ENCODE data around the gene NMRAL1. TPM values are rescaled to one million over a fixed set of nuclear protein-coding genes. Genes with fewer than 3 reads are reported as not detected.
A peak's percentile ranks its signal among the peaks of the same experiment; 100 is the strongest.

NMRAL1 gene
- total RNA-seq, 1 experiment from 2014 or later: 71.1 TPM

- Mint-ChIP-seq H3K27ac (ENCODE audit: unreplicated experiment) (no peak overlapping the region), H3K4me1 (ENCODE audit: low read depth, unreplicated experiment) (peaks cover 4% of the 10 kb centered on the region), H3K36me3 (ENCODE audit: insufficient read depth, unreplicated experiment) (peaks cover 56% of the 10 kb centered on the region), H3K4me3 (ENCODE audit: unreplicated experiment) (no peak overlapping the region), H3K27me3 (ENCODE audit: insufficient read depth, unreplicated experiment) (no peaks in the 10 kb centered on the region), H3K9me3 (ENCODE audit: unreplicated experiment) (no peaks in the 10 kb centered on the region)
- H3K4me3 ChIP-seq (ENCODE audit: low read depth, low read length): no peak overlapping the region
- ChIA-PET POLR2A (no interaction called here), CTCF (interaction anchor here (0.6 kb wide), 1 partner anchor 86 kb away, joined by 3 read pairs; no protein-coding TSS in a partner anchor)
- peaks cover 4% of the 10 kb centered on the region; the same call in 1 of the 2 replicates for H3K4me1 ChIP-seq
- no peaks in the 10 kb centered on the region for H3K27me3 ChIP-seq (replicated peaks; ENCODE audit: control insufficient read depth, insufficient read depth, low read length)
- TF ChIP-seq CTCF (IDR thresholded peaks at IDR 0.05; ENCODE audit: insufficient read depth in 1 of 2, low read depth in 1 of 2, low read length in 1 of 2, severe bottlenecking in 1 of 2, unreplicated experiment in 1 of 2): no peak
- no peak for DNase-seq
- BruUV-seq (replicated peaks): no TSS peak
- intact Hi-C loops (cut with micrococcal nuclease; ENCODE audit: unreplicated experiment): no loop called here
- peaks cover 1% of the 10 kb centered on the region; the same call in 1 of the 2 replicates for H3K36me3 ChIP-seq (ENCODE audit: control insufficient read depth, insufficient read depth, low read length)
- no peaks in the 10 kb centered on the region for H3K9me3 ChIP-seq
Observed at GRCh38 chr16:4461250-4462085, 13.0 kb downstream of the NMRAL1 start.

- peaks cover 57% of the 10 kb centered on the region for H3K36me3 Mint-ChIP-seq (ENCODE audit: insufficient read depth, unreplicated experiment)
- DNase-seq: no peak
- H3K4me3 Mint-ChIP-seq (ENCODE audit: unreplicated experiment): no peak overlapping the region
- BruUV-seq (replicated peaks): no TSS peak
- Histone ChIP-seq H3K36me3 (ENCODE audit: control insufficient read depth, insufficient read depth, low read length) (peaks cover 1% of the 10 kb centered on the region; the same call in 1 of the 2 replicates), H3K9me3 (no peaks in the 10 kb centered on the region), H3K4me1 (peaks cover 4% of the 10 kb centered on the region; the same call in 1 of the 2 replicates), H3K27me3 (replicated peaks; ENCODE audit: control insufficient read depth, insufficient read depth, low read length) (no peaks in the 10 kb centered on the region), H3K4me3 (ENCODE audit: low read depth, low read length) (no peak overlapping the region)
- intact Hi-C loops (cut with micrococcal nuclease; ENCODE audit: unreplicated experiment): no loop called here
- CTCF ChIA-PET: interaction anchor here (0.6 to 0.7 kb wide), 2 partner anchors 86 to 771 kb away, joined by 3 to 5 read pairs; no protein-coding TSS in a partner anchor
- H3K27ac Mint-ChIP-seq (ENCODE audit: unreplicated experiment): no peak overlapping the region
- POLR2A ChIA-PET: no interaction called here
- no peaks in the 10 kb centered on the region for H3K9me3 Mint-ChIP-seq (ENCODE audit: unreplicated experiment)
- no peak for TF ChIP-seq CTCF (IDR thresholded peaks at IDR 0.05; ENCODE audit: insufficient read depth in 1 of 2, low read depth in 1 of 2, low read length in 1 of 2, severe bottlenecking in 1 of 2, unreplicated experiment in 1 of 2)
- H3K4me1 Mint-ChIP-seq (ENCODE audit: low read depth, unreplicated experiment): peaks cover 4% of the 10 kb centered on the region
- H3K27me3 Mint-ChIP-seq (ENCODE audit: insufficient read depth, unreplicated experiment): no peaks in the 10 kb centered on the region
Observed at GRCh38 chr16:4460936-4461249, 13.5 kb downstream of the NMRAL1 start.

GRCh38 chr16:4455951-4456350 is 18.5 kb downstream of the NMRAL1 start:
- H3K27me3 ChIP-seq (replicated peaks; ENCODE audit: control insufficient read depth, insufficient read depth, low read length): no peaks in the 10 kb centered on the region
- intact Hi-C loops (cut with micrococcal nuclease; ENCODE audit: unreplicated experiment): no loop called here
- no peak for DNase-seq
- no peaks in the 10 kb centered on the region; the same call in 1 of the 2 replicates for H3K36me3 ChIP-seq (ENCODE audit: control insufficient read depth, insufficient read depth, low read length)
- peaks cover 91% of the 10 kb centered on the region for H3K36me3 Mint-ChIP-seq (ENCODE audit: insufficient read depth, unreplicated experiment)
- no peak overlapping the region for H3K4me3 ChIP-seq (ENCODE audit: low read depth, low read length)
- no peaks in the 10 kb centered on the region for H3K4me1 Mint-ChIP-seq (ENCODE audit: low read depth, unreplicated experiment)
- H3K4me3 Mint-ChIP-seq (ENCODE audit: unreplicated experiment): no peak overlapping the region
- no peaks in the 10 kb centered on the region for H3K4me1 ChIP-seq
- H3K27ac Mint-ChIP-seq (ENCODE audit: unreplicated experiment): no peak overlapping the region
- POLR2A ChIA-PET: no interaction called here
- TF ChIP-seq CTCF (IDR thresholded peaks at IDR 0.05; ENCODE audit: insufficient read depth in 1 of 2, low read depth in 1 of 2, low read length in 1 of 2, severe bottlenecking in 1 of 2, unreplicated experiment in 1 of 2): no peak
- no peaks in the 10 kb centered on the region for H3K9me3 Mint-ChIP-seq (ENCODE audit: unreplicated experiment)
- no peaks in the 10 kb centered on the region for H3K9me3 ChIP-seq
- TSS peak; percentile 54 for BruUV-seq (replicated peaks)
- CTCF ChIA-PET: no interaction called here
- no peaks in the 10 kb centered on the region for H3K27me3 Mint-ChIP-seq (ENCODE audit: insufficient read depth, unreplicated experiment)
